NCI-H460 (cell line): ENCODE measurements around the gene USP21. TPM values are rescaled to one million over a fixed set of nuclear protein-coding genes. Genes with fewer than 3 reads are reported as not detected.

Experiments
- DNase-seq: peaks from one replicate; pipeline ENCODE4 v3.0.0-alpha.2; 2016; ENCODE audit warnings: low read depth; ENCODE audit errors: extremely low read depth
- small RNA-seq, 2 experiments: library from RNA; depleted of rRNA; stranded (forward); fragments of <200 nt; gene quantifications; one replicate each; pipeline ENCODE3, GENCODE V24; 2014
- total RNA-seq: library from RNA; depleted of rRNA; stranded (reverse); fragments of >200 nt; shearing (Covaris generic); gene quantifications from 2 replicates; pipeline ENCODE4 v1.2.3, GENCODE V29; 2014; rRNA removed

USP21 gene
- total RNA-seq, 1 experiment from 2014 or later: 18.8 TPM

- DNase-seq: no peak
Observed at GRCh38 chr1:161207173-161207572, 47.9 kb downstream of the USP21 start.

- DNase-seq: peak; percentile 74
Observed at GRCh38 chr1:161209790-161210409, 50.6 kb downstream of the USP21 start.

GRCh38 chr1:161214369-161214768, 55.1 kb downstream of the USP21 start:
- DNase-seq: no peak

GRCh38 chr1:161215076-161215475, 55.8 kb downstream of the USP21 start, which contains the start of gene FCER1G:
Gene FCER1G (plus strand): TSS chr1:161215295. CDS start chr1:161215322, 27 bp downstream.
- DNase-seq: no peak

Small RNAs within 50 kb of the gene (small RNA-seq; reads per million reads assigned to genes)
- gene RF01225: 0 reads per million in 2 experiments

Other genes starting within 250 kb of the USP21 start
- gene ITLN2, start 204.7 kb upstream of the USP21 start, total RNA-seq: not detected in 2 replicates
- gene F11R, start 138.3 kb upstream of the USP21 start, total RNA-seq: 20.7 and 23.7 TPM in 2 replicates
- gene TSTD1, start 120.5 kb upstream of the USP21 start, total RNA-seq: 29.8 and 37.6 TPM in 2 replicates
- gene USF1, start 113.5 kb upstream of the USP21 start, total RNA-seq: 49.2 and 51.2 TPM in 2 replicates
- 0.45 TPM in 1 of 2 replicates, not detected in the other for gene ARHGAP30, start 89.6 kb upstream of the USP21 start, total RNA-seq
- 0.55 and 1.0 TPM in 2 replicates for gene NECTIN4, start 69.9 kb upstream of the USP21 start, total RNA-seq
- 3.6 and 5.3 TPM in 2 replicates for gene KLHDC9, start 61.1 kb upstream of the USP21 start, total RNA-seq
- 186 and 200 TPM in 2 replicates for gene PFDN2, start 41.5 kb upstream of the USP21 start, total RNA-seq
- gene NIT1, start 41.4 kb upstream of the USP21 start, total RNA-seq: 44.3 and 60.6 TPM in 2 replicates
- 34.2 and 36.2 TPM in 2 replicates for gene DEDD, start 26.8 kb upstream of the USP21 start, total RNA-seq
- 124 and 143 TPM in 2 replicates for gene UFC1, start 5.5 kb upstream of the USP21 start, total RNA-seq
- 27.1 and 27.3 TPM in 2 replicates for gene PPOX, start 6.9 kb downstream of the USP21 start, total RNA-seq
- gene B4GALT3, start 18.0 kb downstream of the USP21 start, total RNA-seq: 68.2 and 73.4 TPM in 2 replicates
- under 0.01 and 0.14 TPM in 2 replicates for gene ADAMTS4, start 39.6 kb downstream of the USP21 start, total RNA-seq
- gene NDUFS2, start 42.9 kb downstream of the USP21 start, total RNA-seq: 161 and 175 TPM in 2 replicates
- not detected in 2 replicates for gene FCER1G, start 55.8 kb downstream of the USP21 start, total RNA-seq
- not detected in 2 replicates for gene APOA2, start 64.1 kb downstream of the USP21 start, total RNA-seq
- gene TOMM40L, start 66.6 kb downstream of the USP21 start, total RNA-seq: 8.3 and 9.1 TPM in 2 replicates
- gene NR1I3, start 78.7 kb downstream of the USP21 start, total RNA-seq: not detected in 2 replicates
- gene PCP4L1, start 99.2 kb downstream of the USP21 start, total RNA-seq: not detected in 2 replicates
- 54.3 and 54.9 TPM in 2 replicates for gene MPZ, start 150.5 kb downstream of the USP21 start, total RNA-seq
- gene SDHC, start 154.9 kb downstream of the USP21 start, total RNA-seq: 67.9 and 70.4 TPM in 2 replicates
- gene CFAP126, start 208.4 kb downstream of the USP21 start, total RNA-seq: not detected in 2 replicates